Measurements from ENCODE around the gene CNTNAP2.

CNTNAP2 gene

GRCh38 chr7:147541261-147541660, 1424.7 kb downstream of the CNTNAP2 start:
- TF ChIP-seq NFRKB (IDR thresholded peaks at IDR 0.05) (no peak), LEF1 (IDR thresholded peaks at IDR 0.05; ENCODE audit: borderline replicate concordance) (no peak), FOXM1 (IDR thresholded peaks at IDR 0.05; ENCODE audit: borderline replicate concordance) (no peak), ARNT (IDR thresholded peaks at IDR 0.05) (no peak), ELF4 (IDR thresholded peaks at IDR 0.05) (no peak), ZNF384 (IDR thresholded peaks at IDR 0.05) (no peak)
- ChIA-PET POLR2A (no interaction called here), CTCF (no interaction called here)
- DNase-seq (ENCODE audit: extremely low spot score), result no peak

- DNase-seq (ENCODE audit: extremely low spot score), result peak; percentile 61
- CTCF ChIA-PET, result interaction anchor here (0.6 to 1.0 kb wide), 5 partner anchors 10 to 842 kb away, joined by 3 to 6 read pairs (median 3); no protein-coding TSS in a partner anchor
- TF ChIP-seq ELF4 (IDR thresholded peaks at IDR 0.05) (no peak), FOXM1 (IDR thresholded peaks at IDR 0.05; ENCODE audit: borderline replicate concordance) (no peak), NFRKB (IDR thresholded peaks at IDR 0.05) (no peak), ZNF384 (IDR thresholded peaks at IDR 0.05) (no peak), BHLHE40 (IDR thresholded peaks at IDR 0.05; ENCODE audit: borderline replicate concordance) (no peak), ARNT (IDR thresholded peaks at IDR 0.05) (no peak), LEF1 (IDR thresholded peaks at IDR 0.05; ENCODE audit: borderline replicate concordance) (no peak), TARDBP (IDR thresholded peaks at IDR 0.05) (no peak), CTBP1 (IDR thresholded peaks at IDR 0.05; ENCODE audit: borderline replicate concordance) (no peak), L3MBTL2 (conservative IDR thresholded peaks at IDR 0.05) (no peak), HDGF (IDR thresholded peaks at IDR 0.05; ENCODE audit: borderline replicate concordance) (no peak), PKNOX1 (IDR thresholded peaks at IDR 0.05) (no peak), SP1 (IDR thresholded peaks at IDR 0.05) (no peak), FOXK2 (IDR thresholded peaks at IDR 0.05) (no peak), FOXA1 (IDR thresholded peaks at IDR 0.05) (no peak), SUZ12 (IDR thresholded peaks at IDR 0.05) (no peak)
- POLR2A ChIA-PET, result no interaction called here
Observed at GRCh38 chr7:147547252-147547897, 1430.8 kb downstream of the CNTNAP2 start.

GRCh38 chr7:147556317-147556716, 1439.7 kb downstream of the CNTNAP2 start:
- DNase-seq (ENCODE audit: extremely low spot score), result no peak
- CTCF ChIA-PET, result interaction anchor here (0.7 kb wide), 1 partner anchor 14 kb away, joined by 3 read pairs; no protein-coding TSS in a partner anchor
- no peak for TF ChIP-seq CTBP1 (IDR thresholded peaks at IDR 0.05; ENCODE audit: borderline replicate concordance)
- no peak for TF ChIP-seq FOXA1 (IDR thresholded peaks at IDR 0.05)
- no peak for TF ChIP-seq HDGF (IDR thresholded peaks at IDR 0.05; ENCODE audit: borderline replicate concordance)
- TF ChIP-seq SUZ12 (IDR thresholded peaks at IDR 0.05), result no peak
- TF ChIP-seq SP1 (IDR thresholded peaks at IDR 0.05), result no peak
- no peak for TF ChIP-seq ZNF384 (IDR thresholded peaks at IDR 0.05)
- no peak for TF ChIP-seq FOXM1 (IDR thresholded peaks at IDR 0.05; ENCODE audit: borderline replicate concordance)
- no peak for TF ChIP-seq L3MBTL2 (conservative IDR thresholded peaks at IDR 0.05)
- TF ChIP-seq LEF1 (IDR thresholded peaks at IDR 0.05; ENCODE audit: borderline replicate concordance), result no peak
- TF ChIP-seq TARDBP (IDR thresholded peaks at IDR 0.05), result no peak
- no peak for TF ChIP-seq BHLHE40 (IDR thresholded peaks at IDR 0.05; ENCODE audit: borderline replicate concordance)
- no peak for TF ChIP-seq NFRKB (IDR thresholded peaks at IDR 0.05)
- TF ChIP-seq ELF4 (IDR thresholded peaks at IDR 0.05), result no peak
- TF ChIP-seq ARNT (IDR thresholded peaks at IDR 0.05), result no peak
- TF ChIP-seq FOXK2 (IDR thresholded peaks at IDR 0.05), result no peak
- TF ChIP-seq PKNOX1 (IDR thresholded peaks at IDR 0.05), result no peak
- POLR2A ChIA-PET, result no interaction called here

- no peak for TF ChIP-seq ARNT (IDR thresholded peaks at IDR 0.05)
- TF ChIP-seq NFRKB (IDR thresholded peaks at IDR 0.05), result no peak
- TF ChIP-seq PKNOX1 (IDR thresholded peaks at IDR 0.05), result no peak
- TF ChIP-seq ELF4 (IDR thresholded peaks at IDR 0.05), result no peak
- no peak for TF ChIP-seq FOXM1 (IDR thresholded peaks at IDR 0.05; ENCODE audit: borderline replicate concordance)
- no peak for TF ChIP-seq CTBP1 (IDR thresholded peaks at IDR 0.05; ENCODE audit: borderline replicate concordance)
- no peak for TF ChIP-seq L3MBTL2 (conservative IDR thresholded peaks at IDR 0.05)
- no peak for TF ChIP-seq SUZ12 (IDR thresholded peaks at IDR 0.05)
- no peak for TF ChIP-seq FOXA1 (IDR thresholded peaks at IDR 0.05)
- TF ChIP-seq BHLHE40 (IDR thresholded peaks at IDR 0.05; ENCODE audit: borderline replicate concordance), result no peak
- TF ChIP-seq LEF1 (IDR thresholded peaks at IDR 0.05; ENCODE audit: borderline replicate concordance), result no peak
- TF ChIP-seq TARDBP (IDR thresholded peaks at IDR 0.05), result no peak
- TF ChIP-seq SP1 (IDR thresholded peaks at IDR 0.05), result no peak
- TF ChIP-seq FOXK2 (IDR thresholded peaks at IDR 0.05), result no peak
- no peak for TF ChIP-seq HDGF (IDR thresholded peaks at IDR 0.05; ENCODE audit: borderline replicate concordance)
- TF ChIP-seq ZNF384 (IDR thresholded peaks at IDR 0.05), result no peak
- DNase-seq (ENCODE audit: extremely low spot score), result no peak
- ChIA-PET POLR2A (no interaction called here), CTCF (no interaction called here)
Observed at GRCh38 chr7:147563669-147564068, 1447.1 kb downstream of the CNTNAP2 start.

GRCh38 chr7:147564786-147565476, 1448.3 kb downstream of the CNTNAP2 start:
- no peak for DNase-seq (ENCODE audit: extremely low spot score)
- POLR2A ChIA-PET, result no interaction called here
- CTCF ChIA-PET, result no interaction called here
- TF ChIP-seq TARDBP (IDR thresholded peaks at IDR 0.05) (no peak), NFRKB (IDR thresholded peaks at IDR 0.05) (no peak), CTBP1 (IDR thresholded peaks at IDR 0.05; ENCODE audit: borderline replicate concordance) (no peak), FOXA1 (IDR thresholded peaks at IDR 0.05) (no peak), ARNT (IDR thresholded peaks at IDR 0.05) (no peak), HDGF (IDR thresholded peaks at IDR 0.05; ENCODE audit: borderline replicate concordance) (no peak), SUZ12 (IDR thresholded peaks at IDR 0.05) (no peak), FOXM1 (IDR thresholded peaks at IDR 0.05; ENCODE audit: borderline replicate concordance) (no peak), ZNF384 (IDR thresholded peaks at IDR 0.05) (no peak), SP1 (IDR thresholded peaks at IDR 0.05) (no peak), LEF1 (IDR thresholded peaks at IDR 0.05; ENCODE audit: borderline replicate concordance) (no peak), FOXK2 (IDR thresholded peaks at IDR 0.05) (no peak), PKNOX1 (IDR thresholded peaks at IDR 0.05) (no peak), BHLHE40 (IDR thresholded peaks at IDR 0.05; ENCODE audit: borderline replicate concordance) (no peak), ELF4 (IDR thresholded peaks at IDR 0.05) (no peak), L3MBTL2 (conservative IDR thresholded peaks at IDR 0.05) (no peak)
